PFSK-1 (cell line): Measurements from ENCODE around the gene DNM3.
A peak's percentile ranks its signal among the peaks of the same experiment; 100 is the strongest.

Experiments
- FOXP2 ChIP-seq: optimal IDR thresholded peaks from 2 replicates; pipeline ENCODE3; 2011; ENCODE audit warnings: borderline replicate concordance, control low read depth, inconsistent platforms; ENCODE audit not compliant: insufficient read depth; ENCODE audit errors: extremely low read length, extremely low read depth
- POLR2AphosphoS5 ChIP-seq: IDR thresholded peaks from 2 replicates; pipeline ENCODE4 v1.6.1; 2012; ENCODE audit warnings: low read depth, mild to moderate bottlenecking, control low read depth, low read length, moderate library complexity
- REST ChIP-seq, 2 experiments: IDR thresholded peaks; 2 replicates each; pipeline versions ENCODE4 v1.6.1 to v1.8.0; 2011 to 2012; ENCODE audit warnings: low read depth in 2 of 2, low read length in 2 of 2, control low read depth in 1 of 2, inconsistent platforms in 1 of 2, mild to moderate bottlenecking in 1 of 2, moderate library complexity in 1 of 2; ENCODE audit not compliant: insufficient read depth in 1 of 2
- SIN3A ChIP-seq: IDR thresholded peaks from 2 replicates; pipeline ENCODE4 v1.6.1; 2012; ENCODE audit warnings: mild to moderate bottlenecking, low read length, moderate library complexity, borderline replicate concordance; ENCODE audit not compliant: insufficient read depth
- TAF1 ChIP-seq: IDR thresholded peaks from 2 replicates; pipeline ENCODE4 v1.6.1; 2012; ENCODE audit warnings: low read length, control low read depth, borderline replicate concordance; ENCODE audit not compliant: insufficient read depth

The DNM3 gene

GRCh38 chr1:172456344-172456769 is 615.1 kb downstream of the DNM3 start:
- TF ChIP-seq FOXP2 (no peak), TAF1 (no peak), REST (IDR thresholded peaks at IDR 0.05; ENCODE audit: insufficient read depth in 1 of 2, low read depth in 2 of 2, low read length in 2 of 2) (no peak), POLR2AphosphoS5 (no peak), SIN3A (no peak)

DNA sequence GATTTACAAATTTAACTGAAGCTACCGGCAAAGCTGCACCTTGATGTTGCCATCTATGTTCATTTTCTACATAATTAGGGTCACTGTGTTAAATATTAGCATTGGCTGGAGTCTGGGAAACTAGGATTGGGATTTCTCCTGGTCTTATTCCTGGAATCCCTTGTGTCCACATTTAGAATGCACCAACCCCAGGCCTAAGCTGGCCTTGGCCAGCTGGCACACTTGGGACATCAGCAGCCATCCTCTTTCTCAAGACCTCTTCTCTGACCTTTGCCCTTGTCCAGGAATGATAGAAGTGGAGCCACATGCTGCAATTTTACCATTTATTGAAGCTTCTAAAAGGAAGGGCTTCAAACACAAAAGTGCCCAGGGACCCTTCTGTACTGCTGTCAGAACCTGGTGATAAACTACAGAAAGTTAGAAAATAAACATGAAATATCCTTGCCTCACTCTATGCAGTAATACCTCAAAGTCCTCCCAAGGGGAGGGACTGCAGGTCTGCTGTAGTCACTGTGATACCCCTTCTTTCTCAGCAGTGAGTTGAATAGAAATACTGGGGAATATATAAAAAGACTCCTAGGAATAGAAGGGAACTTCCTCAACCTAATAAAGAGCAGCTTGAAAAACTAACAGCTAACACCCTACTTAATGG is 616.3 kb downstream of the DNM3 start:
- no peak for TF ChIP-seq FOXP2
- TF ChIP-seq SIN3A: no peak
- no peak for TF ChIP-seq TAF1
- no peak for TF ChIP-seq POLR2AphosphoS5
- TF ChIP-seq REST (IDR thresholded peaks at IDR 0.05; ENCODE audit: insufficient read depth in 1 of 2, low read depth in 2 of 2, low read length in 2 of 2): no peak

GRCh38 chr1:172460177-172460576 is 618.9 kb downstream of the DNM3 start:
- TF ChIP-seq TAF1 (no peak), SIN3A (no peak), FOXP2 (no peak), POLR2AphosphoS5 (no peak), REST (IDR thresholded peaks at IDR 0.05; ENCODE audit: insufficient read depth in 1 of 2, low read depth in 2 of 2, low read length in 2 of 2) (no peak)

DNA sequence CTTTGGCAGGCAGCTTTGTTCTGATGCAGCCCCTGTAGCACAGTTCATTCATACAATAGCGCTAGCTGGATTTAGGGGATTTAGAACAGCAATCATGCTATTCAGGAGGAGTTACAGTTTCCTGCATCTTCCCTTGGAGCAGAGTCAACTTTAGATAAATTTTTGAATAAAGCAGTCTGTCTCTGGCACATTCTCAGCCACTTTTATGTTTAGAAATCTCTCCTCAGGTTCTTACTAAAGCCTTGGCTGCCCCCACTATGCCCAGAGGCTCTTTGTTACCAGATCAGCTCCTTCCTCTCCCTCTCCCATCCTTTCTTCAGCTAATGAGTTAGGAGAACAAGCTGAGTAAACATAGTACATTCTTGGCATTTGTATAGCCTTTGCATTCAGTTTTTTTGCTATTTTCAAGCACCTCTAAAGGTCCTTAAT is 619.6 kb downstream of the DNM3 start:
- TF ChIP-seq POLR2AphosphoS5 (0 out of 2 replicates have a peak, but pooled peaks have one; percentile 19), FOXP2 (no peak), REST (IDR thresholded peaks at IDR 0.05; ENCODE audit: insufficient read depth in 1 of 2, low read depth in 2 of 2, low read length in 2 of 2) (peak in 1 of 2 experiments; percentile 26; a peak in 1 of 4 replicates), TAF1 (no peak), SIN3A (no peak)
